NCI-H1694 (cell line): ENCODE data around the gene NCOA3.

Source experiments
- DNase-seq: peaks from one replicate; lab custom pipeline; 2025; lab: John Stamatoyannopoulos, UW

Gene NCOA3

GRCh38 chr20:47598911-47599744 lies 97.4 kb downstream of the NCOA3 start:
- no peak for DNase-seq

- DNase-seq, result no peak
These were observed 99.4 kb downstream of the NCOA3 start for GRCh38 chr20:47600967-47601547.

- no peak for DNase-seq
These were observed 101.6 kb downstream of the NCOA3 start for GRCh38 chr20:47603260-47603659.

- no peak for DNase-seq
These were observed 104.2 kb downstream of the NCOA3 start for GRCh38 chr20:47605673-47606413.

- no peak for DNase-seq
These were observed 104.8 kb downstream of the NCOA3 start for GRCh38 chr20:47606414-47606982.

GRCh38 chr20:47606983-47607613 lies 105.4 kb downstream of the NCOA3 start:
- no peak for DNase-seq

- DNase-seq, result no peak
These were observed 107.3 kb downstream of the NCOA3 start for GRCh38 chr20:47609001-47609400.

GRCh38 chr20:47610247-47610944 lies 108.7 kb downstream of the NCOA3 start:
- no peak for DNase-seq

- no peak for DNase-seq
These were observed 109.2 kb downstream of the NCOA3 start for GRCh38 chr20:47610945-47611250.

- no peak for DNase-seq
These were observed 110.1 kb downstream of the NCOA3 start for GRCh38 chr20:47611785-47612184.

GRCh38 chr20:47612670-47613069 lies 111.0 kb downstream of the NCOA3 start:
- no peak for DNase-seq

- DNase-seq, result no peak
These were observed 113.1 kb downstream of the NCOA3 start for GRCh38 chr20:47614703-47615309.

- no peak for DNase-seq
These were observed 116.8 kb downstream of the NCOA3 start for GRCh38 chr20:47618479-47618878.

- peak; percentile 9 for DNase-seq
These were observed 119.4 kb downstream of the NCOA3 start for GRCh38 chr20:47620808-47621805.

GRCh38 chr20:47622118-47622665 lies 120.5 kb downstream of the NCOA3 start:
- no peak for DNase-seq

- DNase-seq, result no peak
These were observed 121.5 kb downstream of the NCOA3 start for GRCh38 chr20:47623206-47623605.

- DNase-seq, result no peak
These were observed 125.9 kb downstream of the NCOA3 start for GRCh38 chr20:47627540-47627939.

GRCh38 chr20:47629907-47630306 lies 128.2 kb downstream of the NCOA3 start:
- DNase-seq, result no peak

- DNase-seq, result no peak
These were observed 129.4 kb downstream of the NCOA3 start for GRCh38 chr20:47631078-47631477.

- no peak for DNase-seq
These were observed 133.6 kb downstream of the NCOA3 start for GRCh38 chr20:47635256-47635655.
